Adrenal gland (tissue), 5 donors: ENCODE results near the gene ITIH4.

ENCODE experiments used
- CTCF ChIP-seq, 6 experiments: fragments of 450-650 bp in 4 of 6; fragments of 200-600 bp in 2 of 6; sonication (generic) in 1 of 6; IDR thresholded peaks; 1 replicate in 5 of 6; 2 replicates in 1 of 6; pipeline versions ENCODE4 v1.5.1 to v1.8.0; 2016 to 2021; ENCODE audit warnings: antibody characterized with exemption in 6 of 6, mild to moderate bottlenecking in 2 of 6, moderate library complexity in 1 of 6
- POLR2A ChIP-seq, 2 donors: fragments of 450-650 bp; IDR thresholded peaks; one replicate each; pipeline ENCODE4 v1.6.1; 2017; ENCODE audit warnings: antibody characterized with exemption in 2 of 2, mild to moderate bottlenecking in 2 of 2, moderate library complexity in 1 of 2
- donor health status: DM: no; HTN: no; CAD: no.

GRCh38 chr3:52781741-52782140 lies 48.7 kb downstream of the ITIH4 start:
- TF ChIP-seq CTCF (IDR thresholded peaks at IDR 0.05) (no peak), POLR2A (IDR thresholded peaks at IDR 0.05) (no peak)
